Measurements from ENCODE around the gene FANCC. TPM values are rescaled to one million over a fixed set of nuclear protein-coding genes. Genes with fewer than 3 reads are reported as not detected.

The FANCC gene
- total RNA-seq, 2 donors from 2014 or later, result 4.9 to 21.2 TPM

- H3K27ac ChIP-seq, result no peak overlapping the region
- intact Hi-C loops (cut with DNase I), result loop anchor here (10.0 kb wide), 1 partner anchor 1053 kb away; no protein-coding TSS in a partner anchor
- no peak for DNase-seq (ENCODE audit: low spot score)
Observed at GRCh38 chr9:95261890-95262289, 55.6 kb downstream of the FANCC start.

GRCh38 chr9:95250462-95251221, 66.9 kb downstream of the FANCC start:
- H3K27me3 ChIP-seq (replicated peaks; ENCODE audit: insufficient read depth), result no peaks in the 10 kb centered on the region
- H3K4me1 ChIP-seq (replicated peaks), result no peaks in the 10 kb centered on the region
- H3K9me3 ChIP-seq, result no peaks in the 10 kb centered on the region
- no peak overlapping the region for H3K4me3 ChIP-seq
- intact Hi-C loops (cut with DNase I), result no loop called here
- H3K36me3 ChIP-seq, result no peaks in the 10 kb centered on the region
- 66% methylated on average over 9 of the region's 9 CpGs for WGBS
- no peak for DNase-seq (ENCODE audit: low spot score)
- H3K27ac ChIP-seq, result no peak overlapping the region
- TF ChIP-seq POLR2AphosphoS5 (IDR thresholded peaks at IDR 0.05), result no peak
- no peak for TF ChIP-seq POLR2A (IDR thresholded peaks at IDR 0.05)
- TF ChIP-seq, protein P1, sequence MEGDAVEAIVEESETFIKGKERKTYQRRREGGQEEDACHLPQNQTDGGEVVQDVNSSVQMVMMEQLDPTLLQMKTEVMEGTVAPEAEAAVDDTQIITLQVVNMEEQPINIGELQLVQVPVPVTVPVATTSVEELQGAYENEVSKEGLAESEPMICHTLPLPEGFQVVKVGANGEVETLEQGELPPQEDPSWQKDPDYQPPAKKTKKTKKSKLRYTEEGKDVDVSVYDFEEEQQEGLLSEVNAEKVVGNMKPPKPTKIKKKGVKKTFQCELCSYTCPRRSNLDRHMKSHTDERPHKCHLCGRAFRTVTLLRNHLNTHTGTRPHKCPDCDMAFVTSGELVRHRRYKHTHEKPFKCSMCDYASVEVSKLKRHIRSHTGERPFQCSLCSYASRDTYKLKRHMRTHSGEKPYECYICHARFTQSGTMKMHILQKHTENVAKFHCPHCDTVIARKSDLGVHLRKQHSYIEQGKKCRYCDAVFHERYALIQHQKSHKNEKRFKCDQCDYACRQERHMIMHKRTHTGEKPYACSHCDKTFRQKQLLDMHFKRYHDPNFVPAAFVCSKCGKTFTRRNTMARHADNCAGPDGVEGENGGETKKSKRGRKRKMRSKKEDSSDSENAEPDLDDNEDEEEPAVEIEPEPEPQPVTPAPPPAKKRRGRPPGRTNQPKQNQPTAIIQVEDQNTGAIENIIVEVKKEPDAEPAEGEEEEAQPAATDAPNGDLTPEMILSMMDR (IDR thresholded peaks at IDR 0.05), result no peak

More at GRCh38 chr9:95261890-95262289, 55.6 kb downstream of the FANCC start:
- H3K4me1 ChIP-seq (replicated peaks), result no peaks in the 10 kb centered on the region
- WGBS, result 95% methylated on average over 1 of the region's 1 CpG
- H3K36me3 ChIP-seq, result no peaks in the 10 kb centered on the region
- H3K9me3 ChIP-seq, result no peaks in the 10 kb centered on the region
- no peak overlapping the region for H3K4me3 ChIP-seq
- no peaks in the 10 kb centered on the region for H3K27me3 ChIP-seq (replicated peaks; ENCODE audit: insufficient read depth)
- TF ChIP-seq, protein P1 (IDR thresholded peaks at IDR 0.05), result no peak
- no peak for TF ChIP-seq POLR2AphosphoS5 (IDR thresholded peaks at IDR 0.05)
- no peak for TF ChIP-seq POLR2A (IDR thresholded peaks at IDR 0.05)

GRCh38 chr9:95249986-95250385, 67.5 kb downstream of the FANCC start:
- DNase-seq (ENCODE audit: low spot score), result no peak
- no peaks in the 10 kb centered on the region for H3K36me3 ChIP-seq
- no peak overlapping the region for H3K27ac ChIP-seq
- intact Hi-C loops (cut with DNase I), result no loop called here
- no peaks in the 10 kb centered on the region for H3K9me3 ChIP-seq
- 62% methylated on average over 2 of the region's 2 CpGs for WGBS
- H3K27me3 ChIP-seq (replicated peaks; ENCODE audit: insufficient read depth), result no peaks in the 10 kb centered on the region
- TF ChIP-seq POLR2A (IDR thresholded peaks at IDR 0.05), result no peak
- TF ChIP-seq, protein P1 (IDR thresholded peaks at IDR 0.05), result no peak
- TF ChIP-seq POLR2AphosphoS5 (IDR thresholded peaks at IDR 0.05), result no peak
- no peak overlapping the region for H3K4me3 ChIP-seq
- H3K4me1 ChIP-seq (replicated peaks), result no peaks in the 10 kb centered on the region

DNA sequence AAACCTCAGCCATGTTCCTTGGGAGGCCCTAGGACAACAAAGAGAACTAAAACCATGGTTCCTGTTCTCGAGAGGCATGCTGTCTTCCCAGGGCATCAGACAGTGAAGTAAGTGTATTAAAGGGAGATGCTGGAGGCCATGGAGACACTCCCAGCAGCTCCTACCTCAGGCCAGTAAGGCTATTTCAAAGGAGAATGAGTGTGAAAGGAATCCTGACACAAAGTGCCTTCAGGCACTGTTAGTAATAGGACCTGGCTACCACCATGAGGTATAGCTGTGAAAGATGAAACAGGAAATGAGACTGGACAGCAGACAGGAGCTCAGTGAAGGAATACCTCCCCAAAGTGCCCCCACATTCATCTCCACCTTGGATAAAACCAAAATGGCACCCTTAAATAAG, 71.0 kb downstream of the FANCC start:
- Histone ChIP-seq H3K36me3 (no peaks in the 10 kb centered on the region), H3K4me3 (no peak overlapping the region), H3K9me3 (no peaks in the 10 kb centered on the region), H3K4me1 (replicated peaks) (no peaks in the 10 kb centered on the region), H3K27me3 (replicated peaks; ENCODE audit: insufficient read depth) (no peaks in the 10 kb centered on the region), H3K27ac (no peak overlapping the region)
- TF ChIP-seq POLR2AphosphoS5 (IDR thresholded peaks at IDR 0.05), result no peak
- TF ChIP-seq, protein P1 (IDR thresholded peaks at IDR 0.05), result no peak
- 93% methylated on average over 1 of the region's 1 CpG for WGBS
- DNase-seq (ENCODE audit: low spot score), result no peak
- intact Hi-C loops (cut with DNase I), result no loop called here

DNA sequence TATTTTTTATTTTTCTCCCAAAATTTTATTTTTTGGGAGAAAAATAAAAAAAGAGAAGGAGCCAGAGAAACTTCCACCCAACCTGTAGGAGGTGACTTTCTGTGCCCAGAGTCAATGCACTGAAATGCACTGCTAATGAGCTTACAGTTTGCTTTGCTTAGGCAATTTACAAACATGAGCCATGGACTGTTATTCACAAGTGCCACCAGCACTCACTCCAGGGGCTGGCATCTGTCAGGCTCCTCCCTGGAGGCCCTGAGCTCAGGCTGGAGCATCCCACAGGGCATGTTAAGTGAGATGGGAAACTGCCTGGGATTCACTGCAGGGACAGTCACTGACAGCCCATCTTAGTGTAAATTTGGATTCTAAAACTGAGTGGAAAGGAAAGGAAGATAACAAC, 74.9 kb downstream of the FANCC start:
- Histone ChIP-seq H3K4me1 (replicated peaks) (no peaks in the 10 kb centered on the region), H3K36me3 (no peaks in the 10 kb centered on the region), H3K27me3 (replicated peaks; ENCODE audit: insufficient read depth) (no peaks in the 10 kb centered on the region), H3K27ac (no peak overlapping the region), H3K9me3 (no peaks in the 10 kb centered on the region), H3K4me3 (no peak overlapping the region)
- intact Hi-C loops (cut with DNase I), result no loop called here
- no peak for DNase-seq (ENCODE audit: low spot score)
- TF ChIP-seq, protein P1 (IDR thresholded peaks at IDR 0.05), result no peak
- TF ChIP-seq POLR2AphosphoS5 (IDR thresholded peaks at IDR 0.05), result no peak
- no peak for TF ChIP-seq POLR2A (IDR thresholded peaks at IDR 0.05)
